Heart left ventricle (tissue), 13 donors: ENCODE data around the gene SPATA21.
A peak's percentile ranks its signal among the peaks of the same experiment; 100 is the strongest.

Experiments
- POLR2A ChIP-seq, 2 donors: fragments of 450-650 bp; IDR thresholded peaks; one replicate each; pipeline ENCODE4 v1.6.1; 2017; ENCODE audit warnings: antibody characterized with exemption in 2 of 2, mild to moderate bottlenecking in 2 of 2, moderate library complexity in 2 of 2
- TF ChIP-seq, protein P1 (sequence below), 12 donors: fragments of 200-600 bp; sonication (generic) in 4 of 12; IDR thresholded peaks; one replicate each; pipeline versions ENCODE4 v1.5.0 to v1.8.0; 2018 to 2022; ENCODE audit warnings: antibody characterized with exemption in 12 of 12, mild to moderate bottlenecking in 5 of 12
- donor health status: ischemic (EF 13 %, LVEDD 7.1; RV severe dilation, severe dysfunction).
- donor health status: DM: no; HTN: yes; CAD: no.
- donor health status: DM: no; HTN: no; CAD: no.
- donor health status: ischemic (EF 25% LVEDD 6.9; RV normal size, moderate dysfunction).
- donor health status: ischemic (EF 25% LVEDD 5.7; RV mildly dilated, moderate dysfunction).
- donor health status: ischemic (EF 35%, LVEDD 5.7; RV mildly dilated, moderate dysfunction).
- donor health status: nonischemic (EF 11% LVEDD 7.7; RV severe dilation, severe dysfunction).
- donor health status: DM: yes; HTN: yes; CAD: no.
- donor health status: PGD.
- donor health status: ischemic (EF 29% LVEDD 5.4; RV normal size, mild dysfunction).
- donor health status: nonischemic (EF 23%, LVEDD 6.1; RV moderate dilation, normal function).

DNA sequence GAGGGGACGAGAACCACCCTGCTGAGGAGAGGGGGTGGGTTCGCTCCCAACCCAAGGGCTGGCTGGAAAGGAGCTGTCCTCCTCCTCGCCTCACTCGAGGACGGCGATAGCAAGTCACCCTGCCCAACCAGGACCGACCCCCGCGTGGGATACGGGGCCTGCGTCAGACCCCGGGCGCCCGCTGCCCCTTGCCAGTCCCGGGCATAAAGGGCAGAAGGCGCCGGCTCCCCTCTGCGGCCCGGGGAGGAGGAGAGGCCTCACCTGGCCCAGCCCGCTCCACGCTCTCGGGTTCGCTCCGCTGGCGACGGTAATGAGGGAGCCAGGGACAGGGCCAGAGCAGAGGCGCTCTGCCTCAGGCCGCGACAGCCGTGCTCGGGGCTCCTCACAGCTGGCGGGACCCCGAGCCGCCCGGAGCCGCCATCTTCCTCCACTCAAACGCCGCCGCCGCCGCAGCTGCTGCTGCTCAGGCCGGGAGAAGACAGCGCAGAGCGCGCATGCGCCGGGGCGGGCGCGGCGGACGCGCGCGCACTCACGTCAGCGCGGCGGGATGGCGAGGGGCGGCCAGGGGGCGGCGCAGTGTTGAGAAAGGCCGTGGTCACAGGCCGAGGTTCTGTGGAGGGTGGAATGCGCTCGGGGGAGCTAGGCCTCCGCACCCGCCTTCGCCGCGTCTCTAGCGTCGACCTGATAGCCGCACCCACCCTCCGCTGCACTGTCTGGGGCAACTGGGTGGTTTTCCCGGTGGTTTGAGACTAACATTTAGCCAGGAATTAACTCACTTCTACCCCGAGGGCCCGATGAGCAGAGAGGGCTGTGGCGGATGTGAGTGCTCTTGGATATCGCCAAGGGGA is 85.0 kb downstream of the SPATA21 start, which contains the start of gene FBXO42:
- TF ChIP-seq, protein P1, sequence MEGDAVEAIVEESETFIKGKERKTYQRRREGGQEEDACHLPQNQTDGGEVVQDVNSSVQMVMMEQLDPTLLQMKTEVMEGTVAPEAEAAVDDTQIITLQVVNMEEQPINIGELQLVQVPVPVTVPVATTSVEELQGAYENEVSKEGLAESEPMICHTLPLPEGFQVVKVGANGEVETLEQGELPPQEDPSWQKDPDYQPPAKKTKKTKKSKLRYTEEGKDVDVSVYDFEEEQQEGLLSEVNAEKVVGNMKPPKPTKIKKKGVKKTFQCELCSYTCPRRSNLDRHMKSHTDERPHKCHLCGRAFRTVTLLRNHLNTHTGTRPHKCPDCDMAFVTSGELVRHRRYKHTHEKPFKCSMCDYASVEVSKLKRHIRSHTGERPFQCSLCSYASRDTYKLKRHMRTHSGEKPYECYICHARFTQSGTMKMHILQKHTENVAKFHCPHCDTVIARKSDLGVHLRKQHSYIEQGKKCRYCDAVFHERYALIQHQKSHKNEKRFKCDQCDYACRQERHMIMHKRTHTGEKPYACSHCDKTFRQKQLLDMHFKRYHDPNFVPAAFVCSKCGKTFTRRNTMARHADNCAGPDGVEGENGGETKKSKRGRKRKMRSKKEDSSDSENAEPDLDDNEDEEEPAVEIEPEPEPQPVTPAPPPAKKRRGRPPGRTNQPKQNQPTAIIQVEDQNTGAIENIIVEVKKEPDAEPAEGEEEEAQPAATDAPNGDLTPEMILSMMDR (IDR thresholded peaks at IDR 0.05): peak in 11 of 12 donors; percentile 23 to 78 (median 54)
- peak in 1 of 2 donors; percentile 96 for TF ChIP-seq POLR2A (IDR thresholded peaks at IDR 0.05)
